ENCODE measurements around the gene SDSL.

The SDSL gene

DNA sequence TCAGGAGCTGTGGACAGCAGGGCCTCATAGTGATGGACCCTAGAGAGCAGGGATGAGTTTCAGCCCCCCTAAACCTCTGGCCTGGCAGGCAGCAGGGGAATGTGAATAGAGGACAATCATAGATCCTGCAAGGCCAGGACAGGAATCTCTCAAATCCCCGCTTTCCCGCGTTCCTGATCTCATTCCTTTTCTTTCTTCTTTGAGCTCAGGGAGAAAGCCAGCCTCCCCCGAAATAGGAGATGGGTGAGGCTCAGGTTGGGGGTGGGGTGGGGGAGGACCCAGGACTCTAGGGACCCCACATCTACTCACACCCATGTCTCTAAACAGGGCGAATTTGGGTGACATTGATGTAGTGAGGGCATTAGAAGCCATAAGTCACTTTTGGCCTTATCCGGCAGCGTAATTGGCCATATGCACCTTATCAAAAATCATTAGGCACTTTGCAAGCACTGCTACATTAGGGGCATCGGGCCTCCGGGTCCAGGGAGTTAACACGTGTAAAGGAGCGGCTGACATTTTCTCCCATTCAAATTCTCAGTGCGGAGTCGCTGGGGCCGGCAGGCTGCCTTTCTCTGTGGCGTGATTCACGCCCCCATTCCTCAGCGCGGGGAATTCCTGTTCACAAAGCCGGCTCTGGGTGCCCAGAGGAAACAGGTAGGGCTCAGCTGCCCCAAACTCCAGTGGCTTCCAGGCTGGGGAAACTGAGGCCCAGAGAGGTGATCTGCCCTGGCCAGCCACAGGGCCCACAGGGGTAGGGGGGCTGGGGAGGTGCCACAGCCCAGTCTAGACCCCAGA is 48.0 kb downstream of the SDSL start:
- no peak for DNase-seq

DNA sequence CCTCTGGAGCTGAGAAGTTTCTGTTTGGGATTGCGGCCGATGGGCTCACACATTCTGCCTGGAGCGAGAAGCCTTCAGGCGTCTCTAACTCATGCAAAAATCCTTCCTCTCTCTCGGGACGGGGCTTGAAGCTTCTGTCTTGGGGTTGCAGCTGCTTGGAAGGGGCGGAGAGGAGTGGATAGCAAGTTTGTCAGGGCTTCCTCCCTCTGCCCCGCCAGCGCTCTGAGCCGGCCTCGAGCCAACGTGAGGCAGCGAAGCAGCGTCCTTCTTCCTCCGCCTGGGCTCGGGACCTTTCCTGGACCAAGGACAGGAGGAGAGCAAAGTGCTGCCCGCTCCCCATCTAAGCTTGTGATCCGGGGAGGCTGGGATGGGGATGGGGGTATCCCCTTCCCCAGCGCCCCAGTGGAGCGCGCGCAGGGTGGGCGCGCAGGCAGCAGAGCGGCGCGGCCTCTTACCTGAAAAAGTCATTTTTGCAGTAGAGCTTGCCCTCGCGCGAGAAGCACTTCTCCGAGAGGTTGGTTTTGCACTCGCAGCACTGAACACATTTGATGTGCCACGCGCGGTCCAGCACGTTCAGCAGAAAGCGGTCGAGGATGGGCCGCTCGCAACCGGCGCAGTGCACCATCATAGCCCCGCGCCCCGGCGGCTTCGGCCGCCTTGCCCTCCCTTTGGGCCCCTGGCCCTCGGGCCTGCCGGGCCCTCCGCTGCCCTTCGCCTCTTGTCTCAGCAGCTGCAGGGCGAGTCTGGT is 48.9 kb downstream of the SDSL start:
- DNase-seq: no peak

DNA sequence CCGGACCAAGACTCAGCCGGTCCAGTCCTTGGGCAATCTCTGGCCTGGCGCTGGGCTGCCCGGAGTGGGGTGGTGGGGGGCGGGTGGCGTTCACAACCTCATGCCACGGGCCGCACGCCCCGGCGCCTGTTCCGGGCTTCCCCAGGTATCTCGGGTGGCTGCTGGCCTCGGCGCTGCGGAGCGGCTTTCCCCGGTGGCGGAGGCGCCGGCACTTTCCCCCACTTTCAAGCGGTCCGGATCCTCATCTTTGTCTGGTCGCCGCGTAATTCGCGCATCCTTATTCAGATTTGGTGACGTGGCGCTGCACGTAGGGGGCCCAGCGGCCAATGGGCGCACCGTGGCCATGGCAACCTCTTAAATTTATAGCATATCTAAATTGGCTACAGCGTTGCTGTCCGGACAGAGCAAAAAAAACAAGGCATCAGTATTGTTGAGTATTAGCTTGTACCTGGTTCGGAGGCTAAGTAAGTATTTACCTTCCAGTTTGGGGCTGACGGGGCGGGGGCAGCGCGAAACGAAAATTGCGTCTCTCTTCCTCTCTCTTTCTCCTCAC is 49.5 kb downstream of the SDSL start, which contains the start of gene LHX5:
Gene LHX5, minus strand, starts transcription at position 253 of the 553 bp plus-strand sequence. CDS start 373 bp downstream, outside the sequence.
- no peak for DNase-seq

DNA sequence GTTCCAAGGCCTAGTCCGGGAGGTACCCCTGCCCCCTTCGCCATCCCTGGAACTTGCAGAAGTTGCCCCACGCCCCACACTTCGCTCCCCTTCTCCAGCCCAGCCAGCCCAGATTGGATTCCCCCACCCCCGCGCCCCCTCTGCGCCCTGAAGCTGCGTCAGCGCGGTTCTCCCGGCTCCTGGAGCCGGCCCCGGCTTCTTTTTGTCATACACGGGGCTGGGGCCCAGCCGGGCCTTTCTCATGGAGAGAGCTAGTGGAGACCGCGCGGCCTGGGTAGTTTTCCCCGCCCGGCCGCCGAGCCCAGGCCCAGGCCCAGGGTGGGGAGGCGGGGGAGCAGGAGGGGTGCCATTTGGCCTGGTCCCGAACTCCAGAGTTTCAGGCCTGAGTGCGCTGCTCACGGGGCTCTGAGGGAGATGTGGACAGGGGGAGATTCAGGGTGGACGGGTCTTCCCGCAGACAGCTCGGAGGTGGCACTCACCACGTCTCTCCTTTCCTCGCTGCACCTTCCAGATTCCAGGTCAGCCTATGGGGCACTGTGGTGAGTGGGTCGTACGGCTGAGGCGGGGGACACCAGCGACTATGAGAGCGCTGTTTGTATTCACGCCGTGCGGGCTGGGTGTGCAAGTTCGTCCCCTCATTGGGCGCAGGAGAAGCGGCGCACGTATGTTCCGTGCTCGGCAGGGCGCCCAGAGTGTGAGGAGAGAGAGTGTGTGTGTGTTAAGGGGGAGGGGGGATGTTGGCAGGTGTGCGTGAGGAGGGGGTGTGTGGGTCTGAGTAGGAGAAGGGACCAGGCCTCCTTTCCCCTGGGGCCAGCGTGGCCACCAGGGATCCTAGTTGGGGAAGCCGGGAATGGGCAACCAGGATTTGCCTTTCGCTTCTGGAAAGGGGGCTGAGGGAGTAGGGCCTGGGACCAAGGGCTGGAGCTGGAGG is 50.3 kb downstream of the SDSL start:
- DNase-seq: no peak

DNA sequence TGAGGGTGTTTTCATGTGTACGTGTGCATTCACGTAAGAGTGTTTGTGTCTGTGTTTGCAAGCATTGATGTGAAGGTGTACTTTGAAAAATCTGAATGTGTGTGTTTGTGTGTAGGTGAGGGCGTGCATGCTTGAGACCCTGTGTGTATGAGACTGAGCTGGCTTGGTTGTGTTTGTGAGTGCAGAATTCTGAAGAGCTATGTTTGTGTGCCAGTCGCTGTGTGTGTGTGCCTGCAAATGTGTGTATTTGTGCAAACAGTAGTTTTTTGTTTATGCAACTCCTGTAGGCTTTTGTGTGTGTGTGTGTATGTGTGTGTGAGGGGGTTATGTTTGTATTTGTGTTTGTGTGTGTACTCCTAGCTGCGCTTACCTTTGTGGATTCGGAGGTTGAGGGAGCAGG is 51.2 kb downstream of the SDSL start:
- DNase-seq: no peak

DNA sequence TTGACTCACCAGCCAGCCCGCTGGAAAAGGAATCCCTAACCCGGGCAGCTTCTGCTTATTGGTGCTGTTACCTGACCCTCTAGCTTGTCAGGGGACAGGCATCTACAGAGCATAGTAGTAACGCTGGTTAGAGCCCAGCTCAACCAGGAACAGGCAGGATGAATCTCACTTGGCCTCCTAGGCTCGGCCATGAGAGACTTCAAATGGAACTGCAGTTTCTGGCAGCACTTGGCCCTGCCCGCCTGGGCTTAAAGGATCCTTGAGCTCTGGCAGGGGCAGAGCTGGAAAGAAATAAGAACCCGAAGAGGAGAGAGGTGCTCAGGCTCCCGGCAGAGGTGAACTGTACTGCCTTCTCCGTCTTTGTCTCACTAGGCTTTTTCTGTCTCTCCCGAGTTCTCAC is 51.8 kb downstream of the SDSL start:
- no peak for DNase-seq

DNA sequence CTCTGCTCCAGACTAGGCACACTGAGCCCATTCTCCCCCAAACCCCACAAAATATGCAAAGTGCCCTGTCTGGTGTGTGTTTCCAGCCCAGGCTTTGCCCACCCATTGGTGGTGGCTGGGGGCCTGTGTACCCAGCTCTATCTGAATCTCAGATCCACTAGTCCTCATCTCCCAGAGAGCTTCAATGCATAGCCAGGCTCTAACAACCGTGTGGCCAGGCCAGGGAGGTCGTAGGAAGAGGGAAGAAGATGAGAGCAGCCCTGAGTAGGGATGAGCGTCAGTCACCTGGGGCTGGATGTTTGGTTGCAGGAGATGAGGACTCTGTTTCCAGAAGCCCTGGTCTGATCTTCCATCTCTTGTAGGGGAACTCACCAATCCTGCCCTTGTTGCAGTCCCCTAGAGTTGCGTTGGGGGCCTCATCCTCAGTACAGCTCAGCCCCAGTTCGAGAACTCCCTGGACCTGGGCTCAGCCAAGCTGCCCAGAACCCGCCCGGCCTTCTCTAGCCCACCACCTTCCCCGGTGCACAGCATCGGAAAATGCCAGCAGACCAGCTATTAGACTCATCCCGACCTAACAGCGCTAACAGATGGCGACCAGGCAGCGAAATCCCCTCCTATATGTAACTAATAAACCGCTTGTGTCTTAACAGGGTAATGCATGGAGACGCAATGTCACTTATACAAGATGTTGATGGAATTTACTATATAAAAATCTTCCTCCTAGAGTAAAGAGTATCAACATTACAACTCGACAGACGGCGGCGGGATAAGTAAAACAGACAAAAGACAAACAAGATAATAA is 52.7 kb downstream of the SDSL start:
- no peak for DNase-seq

DNA sequence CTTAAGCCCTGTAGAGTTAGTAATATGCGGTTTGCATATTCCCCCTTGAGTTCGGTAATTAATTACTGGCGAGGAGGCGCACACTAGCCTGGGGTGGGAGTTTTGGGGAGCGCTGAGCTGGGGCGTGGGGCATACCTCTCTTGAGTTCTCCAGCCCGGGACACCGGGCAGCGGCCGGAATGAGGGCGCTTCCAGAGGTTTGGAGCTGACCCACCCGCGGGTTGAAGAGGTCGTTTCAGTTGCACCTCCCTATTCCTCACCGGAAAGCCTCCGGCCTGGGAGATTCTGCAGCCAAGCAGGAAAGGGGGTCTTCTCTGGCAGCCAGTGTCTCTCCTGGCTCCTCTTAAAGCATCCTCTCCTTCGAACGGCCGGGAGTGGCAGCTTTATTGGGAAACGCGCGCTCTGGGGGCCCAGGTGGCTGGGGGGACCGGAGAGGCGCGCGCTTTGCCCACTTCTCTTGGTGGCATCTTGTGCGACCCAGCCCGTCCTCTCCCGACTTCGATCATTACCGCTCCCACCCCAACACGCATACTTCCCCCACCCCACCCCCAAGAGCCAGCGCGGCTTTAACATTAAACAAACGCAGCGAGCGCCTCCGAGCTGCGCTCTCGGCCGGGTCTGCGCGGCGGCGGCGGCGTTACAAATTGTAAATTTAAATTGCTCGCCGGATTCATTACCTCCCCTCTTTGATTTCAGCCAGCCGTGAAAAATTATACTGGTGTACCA is 53.4 kb downstream of the SDSL start:
- DNase-seq: no peak

DNA sequence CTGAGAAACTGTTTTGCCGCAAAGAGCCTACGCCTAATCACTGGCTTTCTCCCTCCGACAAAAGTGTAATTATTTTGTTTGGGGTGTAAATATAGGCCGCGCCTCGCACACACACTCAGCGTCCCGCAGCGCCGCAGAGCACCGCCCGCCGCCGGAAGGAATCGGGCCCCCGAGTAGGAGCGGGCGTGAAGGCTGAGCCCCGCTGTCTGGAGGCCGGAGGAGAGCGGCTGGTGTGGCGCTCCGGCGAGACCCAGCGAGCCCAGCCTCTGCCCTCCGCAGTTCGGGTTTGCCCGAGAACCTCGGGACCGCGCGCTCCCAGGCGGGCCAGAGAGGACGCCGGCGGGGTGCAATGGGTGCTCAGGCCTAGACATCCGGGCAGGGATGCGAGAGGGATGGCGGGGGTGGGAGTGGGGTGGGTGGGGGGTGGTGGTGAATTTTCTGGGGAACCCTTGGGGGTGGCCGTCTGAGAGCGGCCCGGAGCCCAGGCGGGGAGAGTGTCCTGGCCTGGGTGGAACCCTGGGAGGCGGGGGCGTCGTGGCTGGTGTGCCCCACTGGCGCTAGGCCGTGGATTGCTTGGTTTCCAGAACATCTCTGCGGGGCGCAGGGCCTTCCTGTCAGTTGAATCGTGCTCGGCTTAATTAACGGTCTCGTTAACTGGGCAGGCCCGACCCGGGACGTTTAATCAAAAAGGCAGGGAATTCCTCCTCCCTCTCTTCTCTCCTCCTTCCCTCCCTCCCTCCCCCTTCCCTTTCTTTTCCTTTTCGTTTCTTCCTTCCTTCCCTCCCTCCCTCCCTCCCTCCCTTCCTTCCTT is 54.2 kb downstream of the SDSL start:
- no peak for DNase-seq

DNA sequence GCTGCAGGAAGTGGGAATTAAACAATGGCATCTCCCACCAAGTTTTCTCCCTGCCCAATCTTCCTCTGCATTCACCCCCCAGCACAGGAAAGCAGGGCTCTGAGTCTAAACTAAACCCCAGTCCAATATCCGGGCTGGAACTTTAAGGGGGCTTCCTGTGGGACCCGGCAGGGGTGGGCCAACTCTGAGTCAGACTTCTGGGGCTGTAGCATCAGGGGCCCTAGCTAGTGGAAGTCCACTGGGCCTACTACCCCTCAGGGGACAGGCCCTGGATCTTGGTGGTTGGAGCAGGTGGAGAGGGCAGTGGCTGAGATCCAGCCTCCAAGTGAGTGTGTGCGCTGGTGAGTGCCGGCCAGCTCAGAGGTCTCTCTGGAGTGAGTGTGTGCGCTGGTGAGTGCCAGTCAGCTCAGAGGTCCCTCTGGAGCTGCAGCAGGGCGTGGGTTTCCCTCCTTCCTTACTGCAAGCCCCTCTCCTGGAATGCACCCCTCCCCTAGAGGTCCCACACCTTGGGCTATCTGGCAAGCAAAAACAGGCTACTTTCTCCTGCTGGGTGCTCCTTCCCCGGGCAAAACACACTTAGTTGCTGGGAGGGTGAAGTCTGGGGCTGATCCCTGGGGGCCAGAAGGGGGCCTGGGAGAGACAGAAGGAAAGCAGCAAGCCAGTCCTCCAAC is 55.1 kb downstream of the SDSL start:
- DNase-seq: no peak

DNA sequence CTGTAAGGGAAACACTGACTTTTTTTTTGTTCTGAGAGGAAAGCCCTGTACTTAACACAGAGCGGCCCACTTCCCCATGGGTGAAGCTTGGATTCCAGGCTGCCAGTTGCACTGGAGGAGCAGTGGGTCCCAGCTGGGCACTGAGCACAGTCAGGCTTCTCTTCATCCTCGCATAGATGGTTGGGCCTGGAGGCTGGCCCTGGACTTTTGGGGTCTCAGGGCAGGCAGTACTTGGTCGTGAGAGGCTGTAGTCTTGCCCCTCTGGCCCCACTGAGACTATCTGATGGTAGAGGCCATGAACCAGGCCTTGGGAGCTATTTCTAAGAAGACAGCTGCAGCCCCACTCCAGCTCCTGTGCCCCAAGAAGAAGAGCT is 55.6 kb downstream of the SDSL start:
- no peak for DNase-seq

DNA sequence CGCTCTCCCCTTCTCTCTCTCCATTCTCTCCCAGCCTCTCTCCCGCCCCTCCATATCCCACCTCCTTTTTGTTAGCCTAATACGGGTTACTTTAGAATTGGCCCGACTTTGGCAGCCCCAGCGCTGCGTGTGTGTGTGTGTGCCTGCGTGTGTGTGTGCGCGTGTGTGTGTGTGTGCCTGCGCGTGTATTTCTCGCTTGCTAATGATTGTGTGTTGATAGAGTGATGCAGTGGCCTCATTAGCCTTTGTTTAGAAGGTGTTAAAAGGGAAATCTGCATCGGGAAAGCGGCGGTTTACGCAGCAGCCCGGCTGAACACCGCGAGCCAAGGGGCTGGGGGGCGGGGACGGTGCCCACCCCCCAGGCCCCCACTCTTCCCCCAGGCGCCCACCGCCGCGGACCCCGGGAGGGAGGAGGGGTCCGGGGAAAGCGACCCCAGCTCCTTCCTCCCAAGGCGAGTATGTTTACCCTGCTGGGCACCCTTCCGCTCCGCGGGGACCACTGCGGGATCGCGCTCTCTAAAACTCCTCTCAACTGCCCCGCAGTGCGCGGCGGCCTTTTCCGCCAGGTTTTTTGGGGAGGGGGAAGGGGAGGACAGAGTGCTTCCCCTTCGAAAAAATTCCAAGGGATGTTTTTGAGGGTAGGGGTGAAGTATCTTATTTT is 56.3 kb downstream of the SDSL start:
- no peak for DNase-seq

DNA sequence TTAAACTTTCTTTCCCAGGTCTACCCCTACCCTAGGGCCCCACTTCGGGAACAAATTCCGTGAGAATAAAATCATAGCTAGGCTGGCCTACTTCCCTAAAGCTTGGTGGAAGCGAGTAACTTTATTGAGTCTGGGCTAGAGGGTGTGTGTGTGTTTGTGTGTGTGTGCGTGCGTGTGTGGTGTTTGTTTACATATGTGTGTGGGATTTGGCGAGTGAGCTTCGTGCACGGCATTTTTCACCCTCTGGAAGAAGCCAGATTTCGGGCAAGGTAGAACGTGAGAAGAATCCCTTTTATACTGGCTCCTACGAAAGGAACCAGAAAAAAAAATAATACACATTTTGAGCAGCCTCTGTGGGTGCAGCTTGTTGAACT is 57.0 kb downstream of the SDSL start:
- DNase-seq: no peak

DNA sequence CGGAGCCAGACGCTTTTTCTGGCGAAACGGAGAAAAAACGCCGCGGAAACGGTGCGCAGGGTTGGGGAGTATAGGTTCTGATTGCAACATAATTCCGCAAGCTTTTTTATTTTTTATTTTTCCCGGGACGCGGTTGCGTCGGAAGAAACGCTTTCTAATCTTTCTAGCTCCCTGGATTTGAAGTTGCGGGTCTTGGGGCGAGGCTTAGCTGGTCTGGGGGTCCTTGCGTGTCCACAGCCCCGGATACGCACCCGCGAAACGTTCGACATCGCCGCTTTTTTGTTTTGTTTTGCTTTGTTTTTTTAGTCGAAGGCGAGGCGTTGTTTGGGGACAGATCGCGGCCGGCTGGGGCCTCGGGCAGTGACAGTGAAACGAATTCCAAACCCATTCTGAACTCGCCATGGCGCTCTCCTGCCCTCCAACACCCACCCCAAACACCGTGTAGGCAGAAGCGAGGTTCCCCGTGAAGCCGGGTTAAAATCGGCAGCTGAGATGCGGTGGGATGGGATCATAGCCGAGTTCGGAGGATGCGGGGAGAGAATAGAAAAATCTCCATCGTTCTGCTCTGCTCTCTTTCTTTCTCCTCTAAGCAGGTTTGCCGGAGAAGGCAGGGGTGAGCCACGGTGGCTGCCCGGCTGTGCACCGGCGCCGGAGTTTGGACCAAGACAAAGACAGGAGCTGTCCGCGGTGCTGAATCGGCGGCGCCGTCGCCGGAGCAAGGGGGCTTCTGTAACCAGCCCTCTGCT is 57.6 kb downstream of the SDSL start:
- DNase-seq: no peak

DNA sequence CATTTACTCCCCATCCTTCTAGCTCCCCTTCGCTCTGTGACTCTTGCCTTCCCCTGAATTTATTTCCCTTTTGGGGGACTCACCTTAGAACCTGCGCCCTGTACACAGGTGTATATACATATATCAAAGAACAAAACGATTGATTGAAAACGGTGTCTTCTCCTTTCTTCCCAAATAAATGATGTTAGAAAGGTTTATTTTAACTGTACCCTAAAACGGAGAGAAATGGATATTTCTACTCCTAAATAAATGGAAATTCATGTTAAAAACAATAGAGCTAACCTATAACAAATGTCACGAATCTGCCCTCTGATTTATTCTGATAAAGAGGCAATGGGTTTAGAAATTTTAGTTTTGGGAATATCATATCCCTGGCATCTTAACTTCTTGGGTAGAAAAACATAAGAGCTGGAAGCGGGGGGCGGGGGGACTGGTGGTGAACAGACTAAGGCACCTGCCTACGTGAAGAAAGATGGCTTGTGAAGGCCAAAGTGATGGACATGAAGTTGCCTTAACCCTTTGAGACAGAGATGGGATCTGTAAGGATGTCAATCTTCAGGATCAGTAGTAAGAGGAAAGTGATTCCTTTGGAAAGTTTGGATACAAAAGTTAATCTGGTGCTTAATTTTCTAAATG is 58.3 kb downstream of the SDSL start:
- DNase-seq: no peak

DNA sequence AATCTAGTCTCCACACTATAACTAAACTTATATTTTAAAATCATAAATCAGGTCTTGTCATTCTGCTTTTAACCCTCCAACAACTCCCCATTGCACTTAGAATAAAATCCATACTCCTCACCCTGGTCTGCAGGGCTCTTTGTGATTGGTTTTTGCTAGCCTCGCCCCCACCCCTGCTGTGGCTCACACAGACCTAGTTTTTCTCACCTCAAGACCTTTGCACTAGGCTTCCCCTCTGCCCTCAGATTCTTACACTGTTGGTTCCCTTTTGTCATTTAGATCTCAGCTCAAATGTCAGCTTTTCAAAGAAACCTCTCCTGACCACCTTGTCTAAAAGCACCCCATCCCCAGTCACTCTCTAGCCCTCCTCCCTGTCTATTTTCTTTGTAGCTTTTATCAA is 60.2 kb downstream of the SDSL start:
- no peak for DNase-seq

DNA sequence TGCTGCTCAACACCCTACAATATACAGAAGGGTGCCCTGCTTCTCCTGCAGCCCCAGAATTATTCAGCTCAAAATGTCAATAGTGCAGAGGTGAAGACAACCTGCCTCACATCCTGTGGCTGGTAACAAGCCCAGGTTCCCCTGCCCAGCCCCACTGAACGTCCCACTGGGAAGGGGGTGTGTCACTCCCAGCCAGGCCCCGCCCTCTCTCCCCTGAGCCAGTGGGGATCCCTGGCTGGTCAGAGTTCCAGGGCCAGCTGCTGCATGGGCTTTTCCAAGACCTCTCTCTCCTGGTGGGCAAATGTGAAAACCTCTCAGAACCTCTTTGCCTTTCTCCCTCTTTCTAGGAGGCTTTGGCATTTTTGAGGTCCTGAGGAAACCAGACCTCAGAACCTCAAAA is 63.1 kb downstream of the SDSL start:
- no peak for DNase-seq

DNA sequence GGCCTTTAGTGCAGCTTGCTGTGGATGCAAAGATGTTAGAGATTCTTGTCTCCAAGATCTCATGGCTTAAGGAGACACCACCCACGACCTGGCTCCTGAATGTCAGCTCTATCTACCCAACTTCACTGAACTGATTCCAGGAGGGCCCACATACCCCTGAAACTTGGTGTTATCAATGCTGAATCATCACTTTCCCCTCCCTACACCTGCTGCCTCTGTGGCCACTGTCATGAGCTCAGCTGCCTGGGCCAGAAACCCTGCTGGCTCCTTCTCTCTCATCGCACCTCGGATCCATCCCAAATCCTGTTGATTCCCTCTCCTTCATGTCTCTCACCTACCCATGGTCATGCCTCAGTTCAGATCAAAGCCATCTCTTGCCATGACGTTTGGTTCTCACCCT is 64.5 kb downstream of the SDSL start:
- no peak for DNase-seq

Data from amniotic stem cell (primary cell).